Prostate gland (tissue), 2 donors: ENCODE results near the gene TJAP1.
"Not testable (repeated sequence)": the region's sequence is repeated elsewhere in the genome, so short reads cannot be mapped to it uniquely, and the experiment has no call there.

Experiments used
- CTCF ChIP-seq, 4 experiments: fragments of 200-600 bp in 2 of 4; fragments of 450-650 bp in 2 of 4; sonication (generic) in 2 of 4; IDR thresholded peaks; 1 replicate in 3 of 4; 2 replicates in 1 of 4; pipeline ENCODE4 v1.5.1; 2016 to 2019; ENCODE audit warnings: antibody characterized with exemption in 4 of 4, mild to moderate bottlenecking in 2 of 4, moderate library complexity in 2 of 4
- POLR2AphosphoS5 ChIP-seq: sonication (generic); formaldehyde crosslinking; IDR thresholded peaks from one replicate; pipeline ENCODE4 v1.6.1; 2017; ENCODE audit warnings: antibody characterized with exemption

- TF ChIP-seq CTCF (IDR thresholded peaks at IDR 0.05); POLR2AphosphoS5: not testable (repeated sequence)
These were observed 62.0 kb downstream of the TJAP1 start for GRCh38 chr6:43539409-43539808.
